ENCODE measurements around the gene ITPK1.

The ITPK1 gene

DNA sequence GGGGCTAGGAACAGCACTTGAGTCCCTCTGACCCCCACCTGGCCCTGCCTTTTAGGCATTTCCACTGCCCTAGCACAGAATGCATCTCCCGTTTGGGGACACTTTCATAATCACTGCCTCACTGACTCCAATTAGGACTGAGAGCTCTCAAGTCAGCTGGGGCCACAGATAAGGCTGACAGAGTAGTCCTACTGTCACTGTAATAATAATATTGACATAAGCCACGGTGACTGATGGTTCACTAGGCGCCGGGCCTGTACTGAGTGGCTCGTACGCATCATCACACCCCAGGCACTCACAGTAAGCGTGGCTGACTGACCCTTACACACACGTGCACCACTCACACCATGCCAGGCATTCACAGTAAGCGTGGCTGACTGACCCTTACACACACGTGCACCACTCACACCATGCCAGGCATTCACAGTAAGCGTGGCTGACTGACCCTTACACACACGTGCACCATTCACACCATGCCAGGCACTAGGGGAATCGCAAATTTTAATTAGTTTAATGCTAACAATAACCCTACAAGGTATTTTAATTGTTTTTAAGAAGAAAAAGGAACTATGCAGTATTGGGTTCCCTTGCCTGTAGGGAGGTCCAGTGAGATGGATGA is 105.1 kb downstream of the ITPK1 start:
- DNase-seq (ENCODE audit: low read depth, low spot score): no peak

DNA sequence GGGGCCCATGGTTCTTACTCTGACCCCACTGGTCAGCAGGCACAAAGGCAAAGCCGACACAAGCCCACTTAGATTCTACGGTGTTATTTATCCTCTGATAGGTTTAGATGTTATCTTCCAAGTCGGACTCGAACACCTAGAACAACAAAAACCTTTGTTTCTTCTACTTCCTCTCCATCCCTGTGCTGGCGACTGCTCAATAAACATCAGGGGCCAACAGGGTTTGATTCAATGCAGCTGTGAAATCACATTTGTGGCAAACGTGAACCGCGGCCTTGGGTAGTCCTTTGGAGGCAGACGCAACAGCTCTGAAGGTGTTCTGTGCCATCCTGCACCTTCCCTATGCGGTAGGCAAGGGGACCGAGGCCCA is 105.6 kb downstream of the ITPK1 start:
- DNase-seq (ENCODE audit: low read depth, low spot score): no peak

DNA sequence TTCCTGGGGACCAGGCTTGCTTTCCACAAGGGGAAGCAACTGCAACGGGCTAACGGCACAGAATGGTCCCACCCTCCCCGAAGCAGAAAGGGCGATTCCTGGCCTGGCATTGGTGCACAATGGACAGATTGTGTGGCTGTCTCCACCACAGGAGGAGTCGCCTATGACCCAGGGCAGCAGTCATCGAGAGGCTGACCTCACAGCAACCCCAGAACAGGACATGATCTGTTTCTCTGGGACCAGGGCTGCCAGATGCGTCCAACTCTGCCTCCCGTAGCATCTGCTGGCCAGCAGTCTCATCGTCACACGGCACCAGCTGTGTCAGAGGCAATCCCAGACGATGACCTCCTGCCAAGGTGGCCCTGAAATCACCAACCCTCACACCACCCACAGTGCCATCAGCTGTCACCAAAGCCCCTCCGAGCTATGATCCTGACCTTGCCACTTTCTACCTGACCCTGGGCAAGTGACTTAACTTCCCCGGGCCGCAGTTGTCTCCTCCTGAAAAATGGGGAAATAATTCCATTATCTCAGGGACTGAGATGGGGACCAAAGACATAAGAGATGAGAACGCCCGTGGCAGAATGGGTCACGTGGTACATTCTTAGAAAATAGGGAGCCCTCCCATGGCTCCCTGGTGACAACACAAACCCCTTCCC is 106.1 kb downstream of the ITPK1 start:
- no peak for DNase-seq (ENCODE audit: low read depth, low spot score)

DNA sequence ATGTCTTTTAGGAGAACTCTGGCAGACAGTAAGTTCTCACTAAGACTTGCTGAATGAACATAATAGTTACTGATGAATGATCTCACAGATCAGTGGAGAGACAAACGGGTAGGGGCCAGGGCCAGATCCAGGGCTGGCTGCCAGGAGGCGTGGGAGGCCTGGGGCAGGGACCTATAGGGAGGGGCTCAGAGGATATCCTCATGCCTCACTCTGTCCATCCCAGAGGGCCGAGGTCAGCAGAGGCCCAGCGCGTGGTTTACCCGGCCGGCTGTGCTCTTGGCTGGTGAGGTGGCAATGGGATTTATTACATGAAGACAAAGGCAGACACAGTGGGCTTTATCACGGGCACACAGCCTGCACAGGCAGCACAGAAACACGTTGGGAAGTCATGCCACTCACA is 107.3 kb downstream of the ITPK1 start:
- DNase-seq (ENCODE audit: low read depth, low spot score): no peak

DNA sequence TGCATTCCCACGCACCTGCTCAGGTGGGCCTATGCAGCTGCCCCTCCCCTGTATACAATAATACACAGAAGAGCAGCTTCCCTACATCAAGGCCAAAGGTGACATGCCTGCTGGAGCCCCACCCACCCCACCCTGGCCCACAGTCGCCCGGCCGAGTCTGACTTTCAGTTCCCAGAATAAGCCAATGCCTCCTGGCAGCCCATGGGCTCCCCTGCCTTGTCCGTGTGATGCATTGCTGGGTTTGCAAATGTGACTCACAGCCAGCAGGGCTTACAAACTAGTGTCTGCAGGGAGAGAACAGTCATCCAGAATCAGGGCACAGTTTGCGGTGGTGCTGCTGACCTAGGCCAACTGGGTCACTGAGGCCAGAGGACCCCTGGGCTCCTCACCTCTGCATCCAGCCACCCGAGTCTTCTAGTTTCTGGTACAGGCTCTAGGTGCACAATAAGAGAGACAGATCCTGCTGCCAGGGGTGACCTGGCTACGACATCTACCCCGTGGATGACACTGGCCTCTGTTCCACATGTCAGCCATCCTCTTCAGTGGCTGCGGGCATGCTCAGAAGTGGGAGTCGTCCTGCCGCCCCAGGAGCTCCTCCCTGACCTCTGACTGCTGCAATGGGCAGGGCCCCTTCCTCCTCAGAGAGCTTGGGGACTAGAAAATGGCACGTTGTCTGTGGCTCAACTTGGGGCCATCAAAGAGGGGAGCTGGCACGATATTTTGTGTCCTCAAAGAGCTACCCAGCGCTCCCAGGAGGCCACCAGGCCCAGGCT is 108.3 kb downstream of the ITPK1 start:
- no peak for DNase-seq (ENCODE audit: low read depth, low spot score)

DNA sequence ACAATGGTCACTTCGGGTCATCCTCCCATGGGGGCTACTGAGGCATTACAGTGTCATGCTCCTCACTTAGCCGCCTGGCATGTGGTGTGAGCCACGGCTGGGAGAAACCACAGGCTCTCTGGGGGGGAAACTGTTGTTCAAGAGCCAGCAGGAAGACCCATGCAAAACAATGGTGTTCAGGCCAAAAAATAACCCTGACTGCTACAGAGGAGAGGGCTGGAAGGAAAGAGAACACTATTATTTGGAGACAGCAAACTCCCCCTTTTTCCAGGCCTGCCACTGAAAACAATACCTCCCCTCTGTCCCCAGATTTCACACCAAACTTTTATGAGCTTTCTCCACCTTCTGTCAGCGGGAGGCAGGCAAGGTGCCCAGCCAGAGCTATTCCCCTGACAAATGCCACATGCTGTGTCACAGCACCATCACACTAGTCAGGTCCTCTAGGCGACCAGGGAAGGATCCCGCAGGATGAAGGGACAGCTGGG is 109.1 kb downstream of the ITPK1 start:
- no peak for DNase-seq (ENCODE audit: low read depth, low spot score)

DNA sequence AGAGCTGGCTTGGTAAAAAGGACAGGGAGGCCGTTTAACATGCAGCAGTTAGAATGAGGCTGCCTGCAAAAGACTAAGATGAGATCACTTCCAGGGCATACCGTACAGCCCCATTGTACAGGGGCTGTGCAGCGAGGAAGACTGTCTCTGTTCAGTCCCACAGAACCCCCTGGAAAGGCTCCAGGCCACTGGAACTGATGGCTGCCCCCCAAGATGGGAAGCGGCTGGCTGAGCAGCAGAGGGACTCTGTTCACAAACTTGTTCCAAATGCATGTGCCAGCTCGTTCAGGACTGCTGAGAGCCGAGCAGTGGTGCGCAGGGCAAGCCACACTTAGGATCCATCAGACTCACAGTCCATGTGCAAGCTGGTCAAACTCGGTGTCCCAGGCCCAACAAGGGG is 109.9 kb downstream of the ITPK1 start:
- no peak for DNase-seq (ENCODE audit: low read depth, low spot score)

DNA sequence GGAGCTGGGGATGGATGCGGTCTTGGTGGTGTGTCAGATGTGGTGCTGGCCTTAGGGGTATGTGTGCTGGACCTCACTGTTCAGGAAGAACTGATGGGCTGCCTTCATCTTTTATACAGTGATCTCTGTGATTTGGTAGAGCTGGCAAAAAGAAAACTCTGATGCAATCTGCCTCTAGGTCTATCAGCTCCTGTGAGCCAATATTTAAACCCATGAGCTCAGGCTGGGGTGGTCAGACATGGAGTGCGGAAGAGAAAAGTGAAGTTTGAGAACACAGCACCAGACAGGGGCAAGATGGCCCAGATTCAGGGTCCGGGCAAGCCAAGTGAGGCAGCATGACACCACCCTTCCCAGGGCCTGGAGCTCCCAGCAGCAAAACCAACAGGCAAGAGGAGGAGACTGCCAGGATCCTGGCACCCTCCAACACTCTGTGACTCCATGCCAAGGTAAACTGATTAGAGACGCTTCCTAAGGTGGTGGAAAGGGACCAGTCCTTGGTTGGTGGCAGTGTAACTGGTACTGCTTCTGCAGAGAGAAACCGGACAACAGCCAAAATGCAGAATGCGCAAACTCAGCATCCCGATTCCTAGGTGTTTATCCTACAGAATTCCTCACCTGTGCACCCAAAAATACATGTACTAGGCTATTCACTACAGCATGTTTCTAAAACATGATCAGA is 110.5 kb downstream of the ITPK1 start:
- no peak for DNase-seq (ENCODE audit: low read depth, low spot score)

DNA sequence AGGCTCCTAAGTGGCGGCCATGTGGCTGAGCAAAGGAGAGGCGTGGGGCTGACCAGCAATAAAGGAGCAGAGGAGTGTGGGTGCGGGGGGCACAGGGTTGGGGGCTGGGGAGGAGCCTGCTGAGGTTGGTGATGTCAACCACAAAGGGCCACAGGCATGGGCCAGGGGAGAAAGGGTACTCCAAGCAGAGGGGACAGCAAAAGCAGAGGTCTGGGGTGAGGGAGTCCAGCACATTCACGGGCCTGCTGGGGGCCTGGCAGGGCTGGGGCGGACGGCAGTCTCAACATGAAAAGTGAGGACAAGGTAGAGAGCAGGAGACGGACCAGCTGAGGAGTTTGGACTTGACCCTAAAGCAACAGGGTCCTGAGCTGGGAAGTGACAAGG is 111.0 kb downstream of the ITPK1 start:
- no peak for DNase-seq (ENCODE audit: low read depth, low spot score)

DNA sequence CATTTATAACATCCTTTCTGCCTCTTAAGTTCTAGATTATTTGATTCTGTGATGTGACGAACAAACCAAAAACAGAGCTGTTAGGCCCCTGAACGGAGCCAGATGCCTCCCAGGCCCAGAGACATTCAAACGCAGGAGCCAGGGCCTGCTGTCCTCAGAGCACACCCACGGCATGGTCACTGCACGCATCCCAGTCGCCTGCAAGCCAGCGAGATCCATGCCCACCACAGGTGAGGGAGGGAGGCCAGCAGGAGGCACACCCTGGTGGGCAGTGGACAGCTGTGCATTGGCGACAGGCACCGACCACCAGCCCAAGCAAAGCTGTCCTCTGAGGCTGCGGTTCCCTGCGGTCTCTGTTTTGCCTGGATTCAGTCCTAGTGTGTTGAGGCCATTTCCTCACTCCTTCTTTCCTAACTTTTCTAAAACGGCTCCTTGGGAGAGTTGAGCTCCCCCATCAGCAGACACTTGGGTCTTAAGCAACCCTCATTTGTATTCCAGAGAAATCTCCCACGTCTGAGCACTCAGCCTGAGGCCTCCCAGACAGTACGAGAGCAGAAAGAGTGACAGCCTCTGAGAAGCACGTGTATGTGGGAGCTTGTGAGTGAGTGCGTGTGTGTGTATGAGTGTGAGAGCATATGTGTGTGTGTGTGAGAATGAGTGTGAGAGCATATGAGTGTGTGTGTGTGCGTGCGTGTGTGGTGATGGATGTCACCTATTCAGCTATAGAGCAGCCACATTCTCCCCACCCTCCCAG is 111.6 kb downstream of the ITPK1 start:
- no peak for DNase-seq (ENCODE audit: low read depth, low spot score)

DNA sequence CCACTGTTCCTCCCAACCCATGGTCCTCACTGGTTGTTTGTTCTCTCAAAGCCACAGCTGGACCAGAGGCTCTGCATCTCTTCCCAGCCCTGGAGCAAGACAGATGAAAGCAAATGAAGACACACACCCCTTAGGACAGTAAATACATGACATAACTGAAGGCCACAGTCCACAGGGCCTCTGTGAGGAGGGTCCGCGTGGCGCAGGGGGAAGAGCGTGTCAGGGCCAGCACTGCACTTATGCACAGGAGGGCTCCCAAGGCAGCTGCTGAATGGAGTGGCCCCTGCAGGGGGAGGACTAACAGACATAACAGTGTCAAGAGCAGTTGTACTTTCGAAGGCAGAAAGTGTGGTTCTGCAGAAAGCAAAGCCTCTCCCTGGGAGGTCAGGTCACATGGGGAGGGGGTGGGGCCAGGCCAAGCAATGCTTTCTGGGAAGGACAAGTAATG is 112.8 kb downstream of the ITPK1 start:
- DNase-seq (ENCODE audit: low read depth, low spot score): peak; percentile 18

DNA sequence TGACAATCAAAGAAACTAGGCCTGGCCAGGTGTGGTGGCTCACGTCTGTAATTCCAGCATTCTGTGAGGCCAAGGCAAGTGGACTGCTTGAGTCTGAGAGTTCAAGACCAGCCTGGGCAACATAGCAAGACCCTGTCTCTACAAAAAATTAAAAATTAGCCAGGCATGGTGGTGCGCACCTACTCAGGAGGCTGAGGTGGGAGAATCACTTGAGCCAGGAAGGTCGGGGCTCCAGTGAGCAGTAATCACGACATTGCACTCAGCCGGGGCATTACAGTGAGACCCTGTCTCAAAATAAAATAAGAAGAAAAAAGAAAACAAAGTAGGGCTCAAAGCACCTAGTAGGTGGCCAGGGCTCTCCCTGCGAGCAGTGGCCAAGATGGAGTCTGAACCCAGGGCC is 113.7 kb downstream of the ITPK1 start:
- DNase-seq (ENCODE audit: low read depth, low spot score): no peak

DNA sequence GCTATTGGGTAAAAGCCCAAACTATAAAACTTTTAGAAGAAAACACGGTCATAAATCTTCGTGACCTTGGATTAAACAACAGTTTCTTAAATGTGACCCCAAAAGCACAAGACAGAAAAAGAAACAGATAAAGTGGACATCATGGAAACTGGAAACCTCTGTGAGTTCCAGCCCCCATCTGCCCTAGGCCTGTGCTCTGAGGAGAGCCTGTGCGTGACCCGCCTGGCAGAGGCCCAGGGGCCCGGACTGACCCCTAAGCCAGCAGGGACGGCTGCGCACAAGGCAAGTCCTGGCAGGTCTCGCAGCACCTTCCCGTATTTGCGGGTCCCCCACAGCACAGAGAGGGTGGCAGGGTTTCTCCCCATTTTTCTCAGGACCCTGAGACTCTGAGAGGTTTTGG is 116.8 kb downstream of the ITPK1 start:
- no peak for DNase-seq (ENCODE audit: low read depth, low spot score)

DNA sequence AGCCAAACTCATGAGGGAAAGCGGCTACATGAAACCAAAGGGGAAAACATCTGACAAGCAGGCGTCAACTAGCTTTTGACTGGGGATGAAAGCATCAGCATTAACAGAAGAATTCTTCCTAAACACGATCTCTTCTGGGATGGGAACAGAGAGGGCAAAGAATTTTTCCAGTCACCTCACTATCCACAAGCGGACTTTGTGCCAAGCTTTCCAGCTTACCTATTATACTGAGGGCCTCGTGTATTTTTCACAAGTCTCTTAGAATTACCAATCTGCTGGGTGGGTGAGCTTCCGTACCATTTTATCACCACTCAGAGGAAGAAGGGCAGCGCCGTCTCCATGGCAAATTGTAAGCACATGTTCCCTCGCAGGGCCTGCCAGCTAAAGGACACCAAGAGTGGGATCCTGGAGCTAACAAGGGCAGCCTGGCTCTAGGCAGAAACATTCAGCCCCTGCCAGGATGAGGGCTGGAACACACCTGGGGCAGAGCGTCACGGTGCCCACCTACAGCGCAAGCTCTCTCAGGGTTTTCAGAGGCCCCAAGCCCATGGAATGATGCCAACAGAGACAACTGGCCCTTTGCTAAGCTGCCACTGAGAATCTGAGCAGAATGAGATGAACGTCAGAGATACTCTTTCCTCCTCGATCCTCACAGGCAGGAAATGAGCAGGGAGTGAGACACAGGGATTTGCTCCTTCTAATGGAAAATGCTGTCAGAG is 118.2 kb downstream of the ITPK1 start:
- DNase-seq (ENCODE audit: low read depth, low spot score): no peak

DNA sequence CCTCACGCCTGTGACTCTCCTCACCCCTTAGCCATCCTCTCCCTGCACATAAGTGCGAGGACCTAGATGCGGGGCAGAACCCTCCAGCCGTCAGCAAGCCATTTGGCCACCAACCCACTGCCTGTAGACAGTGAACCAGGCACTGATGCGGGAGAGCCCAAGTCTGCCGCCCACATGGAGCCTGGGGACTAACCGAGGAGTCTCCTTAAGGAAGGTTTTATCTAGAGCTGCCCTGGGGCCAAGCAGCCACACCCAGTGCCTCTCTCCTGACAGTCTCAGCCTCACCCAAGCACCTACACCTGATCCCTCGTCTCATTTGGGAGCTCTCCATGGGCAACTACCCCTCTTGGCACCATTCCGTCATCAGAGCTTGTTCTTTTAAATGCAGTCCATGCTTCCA is 120.1 kb downstream of the ITPK1 start:
- DNase-seq (ENCODE audit: low read depth, low spot score): peak; percentile 30

DNA sequence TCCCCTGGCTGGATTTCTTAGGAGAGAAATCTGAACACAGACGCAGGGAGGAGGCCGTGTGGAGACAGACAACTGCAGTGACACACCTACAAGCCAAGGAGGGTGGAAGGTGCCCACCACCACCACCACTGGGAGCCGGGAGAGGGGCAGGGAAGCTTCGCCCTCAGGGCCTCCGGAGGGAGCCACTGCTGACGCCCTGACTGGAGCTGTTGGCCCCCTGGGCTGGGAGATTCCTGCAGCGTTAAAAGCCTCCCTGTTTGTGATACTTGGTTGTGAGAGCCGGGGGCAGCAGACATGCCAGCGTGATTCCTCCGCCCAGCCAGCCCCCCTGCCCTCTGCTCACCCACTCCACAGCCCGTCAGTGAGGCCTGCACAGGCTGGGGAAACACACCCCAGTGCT is 120.8 kb downstream of the ITPK1 start:
- peak; percentile 36 for DNase-seq (ENCODE audit: low read depth, low spot score)

DNA sequence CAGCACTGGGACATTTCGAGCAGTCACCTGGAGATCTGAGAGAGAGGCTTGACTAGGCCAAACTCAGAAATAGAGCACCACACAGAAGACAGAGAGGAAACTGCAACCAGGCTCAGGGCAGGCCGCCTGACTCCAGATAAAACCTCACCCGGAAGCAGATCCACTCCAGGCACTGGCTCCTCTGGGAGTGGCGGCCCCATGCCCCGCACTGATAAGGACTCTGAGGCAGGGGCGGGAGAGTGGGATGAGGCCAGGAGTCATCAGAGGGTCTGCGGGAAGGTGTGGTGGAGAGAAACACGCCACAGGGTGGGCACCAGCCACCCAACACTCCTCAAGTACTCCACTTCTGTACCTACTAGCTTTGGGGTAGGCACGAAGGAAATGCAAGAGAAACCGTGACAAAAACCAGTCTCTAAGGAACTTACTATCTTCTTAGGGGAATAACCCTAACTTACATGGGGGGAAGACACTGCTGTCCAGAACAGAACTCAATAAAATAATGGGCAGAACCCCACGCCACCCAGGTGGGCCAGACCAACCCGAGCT is 121.5 kb downstream of the ITPK1 start:
- no peak for DNase-seq (ENCODE audit: low read depth, low spot score)

DNA sequence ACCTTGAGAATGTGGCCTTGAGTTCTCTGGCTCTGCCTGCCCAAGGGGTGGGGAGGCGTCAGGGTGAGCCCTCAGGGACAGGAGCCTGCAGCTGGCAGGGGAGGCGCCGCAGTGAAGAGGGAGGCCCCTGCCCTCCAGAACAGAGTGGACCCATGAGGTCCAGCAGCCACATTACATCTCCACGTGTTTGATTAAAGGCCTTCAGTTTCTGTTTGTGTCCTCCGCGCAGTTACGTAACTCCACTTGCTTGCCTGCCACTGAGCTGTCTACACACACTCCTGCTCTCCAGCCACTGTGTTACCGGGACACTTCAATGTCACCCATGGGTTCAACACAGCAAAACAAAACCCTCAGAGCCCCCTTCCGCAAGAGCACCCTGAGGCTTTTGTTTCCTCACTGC is 122.4 kb downstream of the ITPK1 start:
- DNase-seq (ENCODE audit: low read depth, low spot score): no peak

DNA sequence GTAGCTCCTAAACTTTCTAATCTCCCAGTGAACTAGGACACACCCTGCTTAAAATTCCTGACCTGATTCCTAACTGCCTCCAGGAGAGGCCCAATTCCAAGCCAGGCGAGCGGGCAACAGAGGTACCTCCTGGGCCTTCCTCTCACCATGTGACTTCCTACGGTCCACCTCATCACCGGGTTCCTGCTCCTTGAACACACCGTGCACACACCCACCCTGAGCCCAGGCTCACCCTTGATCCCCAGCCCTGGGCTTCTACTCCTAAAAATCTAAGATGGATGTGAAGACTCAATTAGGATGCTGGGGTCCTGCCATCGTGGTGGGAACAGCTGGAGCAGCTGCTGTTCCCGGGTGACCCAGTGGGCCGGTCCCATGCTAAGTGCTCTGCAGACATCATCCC is 124.2 kb downstream of the ITPK1 start:
- DNase-seq (ENCODE audit: low read depth, low spot score): no peak

Data from ELF-1 (cell line).